Tibial nerve (tissue), 4 donors: ENCODE measurements around the gene SRSF3.
"Not testable (repeated sequence)": the region's sequence is repeated elsewhere in the genome, so short reads cannot be mapped to it uniquely, and the experiment has no call there.

Experiments used
- EP300 ChIP-seq, 2 donors: sonication (generic); formaldehyde crosslinking; IDR thresholded peaks; one replicate each; pipeline ENCODE4 v1.6.1; 2017; ENCODE audit warnings: antibody characterized with exemption in 2 of 2, mild to moderate bottlenecking in 1 of 2
- TF ChIP-seq, protein P1 (sequence below), 5 experiments: fragments of 200-600 bp in 3 of 5; fragments of 450-650 bp in 2 of 5; sonication (generic) in 3 of 5; IDR thresholded peaks; one replicate each; pipeline ENCODE4 v1.5.1; 2016 to 2019; ENCODE audit warnings: antibody characterized with exemption in 5 of 5, mild to moderate bottlenecking in 3 of 5, moderate library complexity in 2 of 5

DNA sequence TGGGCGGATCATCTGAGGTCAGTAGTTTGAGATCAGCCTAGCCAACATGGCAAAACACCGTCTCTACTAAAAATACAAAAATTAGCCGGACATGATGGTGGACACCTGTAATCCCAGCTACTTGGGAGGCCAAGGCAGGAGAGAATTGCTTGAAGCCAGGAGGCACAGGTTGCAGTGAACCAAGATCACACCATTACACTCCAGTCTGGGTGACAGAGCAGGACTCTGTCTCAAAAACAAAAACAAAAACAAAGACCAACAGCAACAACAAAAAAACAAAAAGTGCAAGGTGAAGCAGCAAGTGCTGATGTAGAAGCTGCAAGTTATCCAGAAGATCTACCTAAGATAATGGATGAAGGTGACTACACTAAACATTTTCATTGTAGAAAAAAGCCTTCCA is 17.5 kb downstream of the SRSF3 start:
- TF ChIP-seq, protein P1, sequence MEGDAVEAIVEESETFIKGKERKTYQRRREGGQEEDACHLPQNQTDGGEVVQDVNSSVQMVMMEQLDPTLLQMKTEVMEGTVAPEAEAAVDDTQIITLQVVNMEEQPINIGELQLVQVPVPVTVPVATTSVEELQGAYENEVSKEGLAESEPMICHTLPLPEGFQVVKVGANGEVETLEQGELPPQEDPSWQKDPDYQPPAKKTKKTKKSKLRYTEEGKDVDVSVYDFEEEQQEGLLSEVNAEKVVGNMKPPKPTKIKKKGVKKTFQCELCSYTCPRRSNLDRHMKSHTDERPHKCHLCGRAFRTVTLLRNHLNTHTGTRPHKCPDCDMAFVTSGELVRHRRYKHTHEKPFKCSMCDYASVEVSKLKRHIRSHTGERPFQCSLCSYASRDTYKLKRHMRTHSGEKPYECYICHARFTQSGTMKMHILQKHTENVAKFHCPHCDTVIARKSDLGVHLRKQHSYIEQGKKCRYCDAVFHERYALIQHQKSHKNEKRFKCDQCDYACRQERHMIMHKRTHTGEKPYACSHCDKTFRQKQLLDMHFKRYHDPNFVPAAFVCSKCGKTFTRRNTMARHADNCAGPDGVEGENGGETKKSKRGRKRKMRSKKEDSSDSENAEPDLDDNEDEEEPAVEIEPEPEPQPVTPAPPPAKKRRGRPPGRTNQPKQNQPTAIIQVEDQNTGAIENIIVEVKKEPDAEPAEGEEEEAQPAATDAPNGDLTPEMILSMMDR (IDR thresholded peaks at IDR 0.05), result not testable (repeated sequence)
- TF ChIP-seq EP300 (IDR thresholded peaks at IDR 0.05), result not testable (repeated sequence)
